Renal cortical epithelial cell (primary cell): ENCODE data around the gene SNU13. TPM values are rescaled to one million over a fixed set of nuclear protein-coding genes. Genes with fewer than 3 reads are reported as not detected.
A peak's percentile ranks its signal among the peaks of the same experiment; 100 is the strongest.
"Not testable (repeated sequence)": the region's sequence is repeated elsewhere in the genome, so short reads cannot be mapped to it uniquely, and the experiment has no call there.

Source experiments
- DNase-seq: peaks from one replicate; pipeline ENCODE4 v3.0.0-alpha.2; 2011; ENCODE audit warnings: low read depth
- total RNA-seq: library from RNA; depleted of rRNA; stranded (reverse); fragments of >200 nt; gene quantifications from 2 replicates; pipeline ENCODE4 v1.2.3, GENCODE V29; 2014

Gene SNU13
- 92.2 and 104 TPM in 2 replicates for total RNA-seq

DNA sequence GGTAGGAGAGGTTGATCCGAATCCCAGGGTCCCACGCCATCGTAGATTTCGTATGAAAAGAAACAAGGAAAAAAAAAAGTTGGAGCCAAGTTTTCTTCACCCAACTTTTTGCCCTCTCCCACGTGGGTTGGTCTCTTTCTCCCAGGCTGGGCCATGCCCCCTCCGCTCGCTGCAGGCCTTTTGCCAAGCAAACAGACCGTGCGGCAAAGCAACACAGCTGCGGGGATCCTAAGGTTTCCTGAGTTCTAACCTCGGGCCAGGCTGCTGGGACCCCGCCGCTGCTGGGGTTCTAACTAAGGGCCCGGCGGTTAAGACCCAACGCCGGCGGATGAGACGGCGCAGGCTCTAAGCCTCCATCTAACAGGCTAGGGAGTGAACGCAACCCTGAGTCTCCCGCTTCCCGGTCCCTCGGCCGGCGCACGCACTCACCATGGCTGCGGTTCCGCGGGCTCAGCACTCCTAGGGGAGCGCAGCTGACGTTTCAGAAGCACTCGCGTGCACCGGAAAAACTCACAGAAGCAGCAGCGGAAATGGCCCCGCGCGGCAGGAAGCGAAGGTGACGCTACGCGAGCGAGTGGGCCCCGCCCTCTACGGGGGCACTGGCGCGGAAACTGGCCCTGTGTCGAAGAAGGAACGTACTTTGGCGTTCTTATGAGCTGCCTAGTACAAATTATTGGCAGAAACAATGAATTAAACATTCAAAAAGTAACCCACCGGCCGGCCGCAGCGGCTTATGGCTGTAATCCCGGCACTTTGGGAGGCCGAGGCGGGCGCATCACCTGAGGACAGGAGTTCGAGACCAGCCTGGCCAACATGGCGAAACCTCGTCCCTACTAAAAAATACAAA is at the start of gene SNU13:
Gene SNU13 (minus strand): TSS at position 503 of the 847 bp plus-strand sequence. CDS start 71 bp downstream, at position 432.
- peak; percentile 77 for DNase-seq

DNA sequence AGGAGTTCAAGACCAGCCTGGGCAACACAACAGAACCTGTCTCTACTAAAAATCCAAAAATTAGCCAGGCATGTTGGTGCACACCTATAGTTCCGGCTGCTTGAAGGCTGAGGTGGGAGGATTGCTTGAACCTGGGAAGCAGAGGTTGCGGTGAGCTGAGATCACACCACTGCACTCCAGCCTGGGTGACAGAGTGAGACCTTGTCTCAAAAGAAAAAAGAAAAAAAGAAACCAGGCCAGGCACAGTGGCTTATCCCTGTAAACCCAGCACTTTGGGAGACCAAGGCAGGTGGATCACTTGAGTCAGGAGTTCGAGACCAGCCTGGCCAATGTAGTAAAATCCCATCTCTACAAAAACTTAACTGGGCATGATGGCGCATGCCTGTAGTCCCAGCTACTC is 44.6 kb upstream of the SNU13 start:
- not testable (repeated sequence) for DNase-seq

DNA sequence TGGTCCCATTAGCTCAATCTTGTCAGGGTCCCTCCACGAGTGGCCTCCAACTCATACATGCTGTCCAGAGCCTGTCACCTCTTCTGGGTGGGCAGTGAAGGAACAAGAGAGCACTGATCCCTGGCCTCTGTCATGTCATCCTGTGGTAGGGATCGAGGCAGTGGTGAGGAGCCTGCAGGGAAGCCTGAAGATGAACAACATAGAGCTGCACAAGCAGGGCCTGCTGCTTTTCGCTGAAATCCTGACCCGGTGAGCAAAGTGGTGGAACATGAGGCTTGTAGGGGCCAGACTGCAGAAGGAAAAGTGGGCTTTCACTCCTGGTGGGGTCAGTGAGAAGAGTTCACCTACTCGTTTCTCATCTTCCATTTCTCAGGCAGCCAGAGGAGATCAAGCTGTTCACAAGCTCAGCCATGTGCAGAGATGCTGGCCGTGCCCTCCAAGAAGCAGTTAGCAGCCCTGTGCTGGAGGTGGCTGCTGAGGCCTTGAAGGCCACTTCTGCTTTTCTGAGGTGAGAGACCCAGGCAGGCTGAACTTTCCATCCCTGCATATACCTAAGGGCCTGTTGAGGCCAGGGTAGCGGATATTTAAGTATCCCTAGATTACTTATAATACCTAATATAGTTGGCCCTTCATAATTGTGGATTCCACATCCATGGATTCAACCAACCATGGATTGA is 43.6 kb upstream of the SNU13 start:
- DNase-seq: no peak

DNA sequence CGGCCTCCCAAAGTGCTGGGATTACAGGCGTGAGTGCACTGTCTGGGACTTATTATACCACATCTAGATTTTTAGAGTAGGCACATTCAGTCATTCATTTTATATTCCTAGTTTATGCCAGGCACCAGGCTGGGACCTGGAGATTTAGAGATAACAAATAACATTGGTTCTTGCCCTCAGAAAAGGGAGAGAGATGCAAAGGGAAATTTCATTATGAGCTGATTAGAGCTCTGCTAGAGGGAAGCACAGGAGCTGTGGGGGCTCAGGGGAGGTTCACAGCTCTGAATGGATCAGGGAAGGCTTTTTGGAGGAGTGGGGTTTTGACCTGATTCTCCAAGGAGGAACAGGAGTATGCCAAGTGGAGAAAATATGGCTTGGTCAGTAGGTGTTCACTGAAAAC is 42.9 kb upstream of the SNU13 start:
- DNase-seq: no peak

DNA sequence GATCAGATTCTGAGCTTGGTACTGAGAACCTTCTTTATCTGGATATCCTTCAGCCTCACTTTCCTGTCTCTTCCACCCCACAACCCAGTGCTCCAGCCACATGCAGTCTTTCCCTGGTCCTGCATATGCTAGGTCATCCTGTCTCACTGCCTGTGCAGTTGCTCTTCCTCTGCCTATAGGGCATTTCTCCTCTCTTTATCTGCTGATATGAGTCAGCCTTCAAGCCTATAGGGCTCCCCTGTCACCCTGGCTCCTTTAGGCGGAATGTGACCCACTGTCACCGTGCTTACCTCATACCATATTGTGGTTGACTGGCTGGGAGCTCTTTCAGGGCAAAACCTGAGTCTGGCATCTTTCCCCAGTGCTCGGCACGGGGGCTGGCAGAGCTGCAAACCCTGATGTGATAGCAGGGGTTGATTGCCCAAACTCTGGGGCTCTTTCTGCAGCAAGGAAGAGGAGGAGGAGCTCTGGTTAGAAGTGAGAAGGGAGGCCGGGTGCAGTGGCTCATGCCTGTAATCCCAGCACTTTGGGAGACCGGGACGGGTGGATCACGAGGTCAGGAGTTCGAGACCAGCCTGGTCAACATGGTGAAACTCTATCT is 36.9 kb upstream of the SNU13 start:
- DNase-seq: no peak

DNA sequence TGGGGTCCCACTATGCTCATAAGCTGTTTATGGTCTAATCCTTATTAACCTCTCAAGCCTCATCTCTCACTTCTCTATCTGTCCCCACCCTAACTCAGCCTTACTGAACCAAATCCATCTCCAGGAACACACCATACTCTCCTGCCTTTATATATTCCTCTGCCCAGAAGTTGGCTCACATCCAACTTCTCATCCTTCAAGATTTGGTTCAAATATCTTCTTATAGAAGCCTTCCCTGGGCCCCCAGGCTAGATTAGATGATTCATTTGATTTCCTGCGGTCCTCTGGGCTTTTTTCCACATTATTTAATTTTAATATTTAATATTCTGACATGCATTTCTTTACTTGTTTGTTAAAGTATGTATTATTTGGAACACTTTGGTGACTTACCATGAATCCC is 33.8 kb upstream of the SNU13 start:
- no peak for DNase-seq

DNA sequence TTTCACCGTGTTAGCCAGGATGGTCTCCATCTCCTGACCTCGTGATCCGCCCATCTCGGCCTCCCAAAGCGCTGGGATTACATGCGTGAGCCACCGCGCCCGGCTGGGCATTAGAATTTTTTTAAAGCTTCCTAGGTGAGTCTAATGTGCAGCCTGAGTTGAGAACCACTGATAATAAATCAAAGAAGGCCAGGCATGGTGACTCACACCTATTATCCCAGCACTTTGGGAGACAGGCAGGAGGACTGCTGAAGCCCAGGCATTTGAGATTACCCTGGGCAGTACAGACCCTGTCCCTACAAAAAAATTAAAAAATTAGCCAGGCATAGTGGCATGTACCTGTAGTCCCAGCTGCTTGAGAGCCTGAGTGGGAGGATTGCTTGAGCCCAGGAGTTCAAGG is 24.3 kb upstream of the SNU13 start:
- peak; percentile 51 for DNase-seq

DNA sequence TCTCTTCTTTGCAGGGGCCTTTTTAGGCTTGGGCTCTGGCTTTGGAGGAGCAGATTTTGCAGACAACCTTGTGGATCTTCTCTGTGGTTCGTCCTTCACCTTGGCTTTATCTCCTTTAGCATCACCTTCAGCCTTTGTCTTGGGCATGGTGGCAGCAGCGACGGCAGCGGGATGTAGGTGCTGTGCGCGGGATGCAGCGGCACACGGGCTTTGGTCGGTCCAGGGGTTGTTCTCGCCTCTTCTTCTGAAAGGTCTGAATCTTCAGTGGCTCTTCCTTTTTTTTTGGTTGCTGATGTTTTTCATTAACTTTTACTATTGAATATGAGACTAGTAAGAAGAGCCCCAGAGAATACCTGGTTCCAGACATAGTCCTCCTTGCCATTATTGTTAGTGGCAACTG is 20.7 kb upstream of the SNU13 start:
- no peak for DNase-seq

DNA sequence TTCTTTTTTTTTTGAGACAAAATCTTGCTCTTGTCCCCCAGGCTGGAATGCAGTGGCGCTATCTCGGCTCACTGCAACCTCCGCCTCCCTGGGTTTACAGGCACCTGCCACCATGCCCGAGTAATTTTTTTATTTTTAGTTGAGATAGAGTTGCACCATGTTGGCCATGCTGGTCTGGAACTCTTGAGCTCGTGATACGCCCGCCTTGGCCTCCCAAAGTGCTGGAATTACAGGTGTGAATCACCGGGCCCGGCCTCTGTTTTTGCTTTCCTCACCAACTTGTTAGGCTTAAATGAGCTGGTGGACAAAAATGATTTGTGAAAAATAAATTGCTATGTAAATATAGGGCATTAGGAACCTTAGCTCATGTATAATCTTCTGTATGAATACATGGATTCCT is 14.1 kb upstream of the SNU13 start:
- no peak for DNase-seq

DNA sequence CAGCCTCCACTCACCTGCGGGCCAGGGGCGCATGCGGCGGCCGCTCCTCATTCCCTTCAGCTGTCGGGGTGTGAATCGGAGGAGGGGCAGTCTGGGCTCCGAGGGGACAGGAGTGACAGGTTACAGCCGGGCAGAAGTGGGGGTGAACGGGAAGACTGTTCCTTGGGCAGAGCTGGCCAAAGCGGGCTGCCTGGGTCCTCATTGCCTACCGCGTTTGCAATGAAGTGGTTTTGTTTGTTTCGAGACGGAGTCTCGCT is 11.4 kb upstream of the SNU13 start:
- no peak for DNase-seq

DNA sequence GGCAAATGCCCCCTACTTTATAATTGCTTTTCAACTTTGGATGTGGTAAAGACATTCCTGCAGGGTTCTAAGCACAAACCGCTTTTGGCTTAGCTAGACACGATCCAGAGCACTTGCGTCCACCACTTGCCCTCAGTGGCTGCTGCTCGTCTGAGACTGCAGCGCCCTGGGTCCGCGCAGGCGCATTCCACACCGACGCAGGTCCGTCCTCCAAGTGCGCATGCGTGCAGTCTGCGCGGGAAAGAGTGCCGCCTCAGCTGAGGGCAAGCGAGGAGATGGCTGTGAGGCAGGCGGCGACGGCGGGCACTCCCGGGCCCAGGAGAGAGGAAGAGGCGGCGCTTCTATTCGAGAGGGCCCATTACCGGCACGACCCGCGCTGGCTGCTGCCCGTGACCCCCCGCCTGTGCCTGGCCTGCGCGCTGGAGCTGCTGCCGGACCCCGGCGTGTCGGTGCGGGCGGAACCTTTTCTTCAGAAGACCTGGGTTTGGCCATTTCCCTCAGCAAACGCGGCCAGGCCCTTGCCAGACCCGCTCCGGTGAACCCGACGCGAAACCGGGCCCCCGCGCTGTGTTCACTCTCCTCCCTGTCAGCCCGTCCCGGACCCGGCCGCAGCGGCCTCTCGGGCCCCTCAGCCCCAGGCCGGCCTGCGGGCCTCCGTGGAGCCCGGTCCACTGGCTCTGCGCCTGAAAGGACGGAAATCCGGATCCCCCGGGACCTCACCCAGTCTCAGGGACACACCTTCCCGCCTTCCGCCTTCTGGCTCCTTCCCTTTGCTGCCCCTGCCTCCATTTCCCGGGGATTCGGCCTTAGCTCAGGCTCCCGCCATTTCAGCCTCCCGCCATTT is 10.8 kb upstream of the SNU13 start, which contains the start of gene MEI1:
Gene MEI1 (plus strand): TSS at position 240 of the 844 bp plus-strand sequence. CDS start 36 bp downstream, at position 276.
- DNase-seq: peak; percentile 52

DNA sequence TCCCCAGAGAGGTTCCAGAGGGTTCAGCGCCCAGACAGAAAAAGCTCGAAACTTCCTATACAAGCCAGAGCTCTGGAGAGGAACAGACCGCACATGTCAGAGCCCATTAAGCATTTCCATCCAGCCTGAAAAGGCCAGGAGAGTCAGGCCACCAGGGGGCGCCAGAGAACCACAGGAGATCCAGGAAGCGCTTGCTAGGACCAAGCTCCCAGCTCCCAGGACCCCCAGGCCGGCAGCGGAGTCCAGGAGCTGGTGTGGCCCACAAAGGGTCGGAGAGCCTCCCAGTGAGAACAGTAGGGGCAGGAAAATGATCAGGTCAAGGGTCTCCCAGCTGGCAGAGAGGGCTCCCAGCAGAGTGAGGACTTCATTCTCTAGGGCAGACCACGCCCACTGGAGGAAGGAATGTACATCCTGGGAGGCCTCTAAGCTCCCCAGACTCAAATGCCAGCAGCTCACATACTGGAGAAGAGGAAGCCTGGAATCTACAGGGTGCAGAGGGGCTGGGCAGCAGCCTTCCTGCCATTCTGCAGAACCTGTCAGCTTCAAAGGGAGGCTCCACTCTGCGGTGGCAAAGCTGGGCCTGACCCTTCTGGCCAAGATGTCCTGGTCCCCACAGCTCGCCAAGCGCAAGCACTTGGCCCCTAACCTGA is 8.6 kb upstream of the SNU13 start:
- peak; percentile 71 for DNase-seq

DNA sequence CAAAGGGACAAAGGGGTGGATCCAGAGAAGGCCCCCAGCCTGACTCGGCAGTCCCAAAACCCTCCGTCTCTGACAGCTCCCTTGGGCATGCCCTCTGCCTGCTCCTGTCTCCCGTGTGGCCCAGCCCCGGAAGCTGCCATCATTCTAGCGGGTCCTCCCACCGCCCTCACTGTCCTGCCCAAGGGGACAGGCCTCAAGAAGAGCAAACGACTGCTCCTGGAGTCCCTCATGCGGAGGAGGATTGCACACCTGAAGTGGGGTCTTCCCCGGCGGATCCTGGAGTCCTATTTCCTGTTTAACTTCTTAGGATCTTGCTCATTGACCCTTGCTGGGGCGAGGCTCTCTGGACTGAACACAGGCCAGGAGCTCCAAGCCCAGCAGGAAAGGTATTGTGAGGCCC is 8.0 kb upstream of the SNU13 start:
- no peak for DNase-seq

DNA sequence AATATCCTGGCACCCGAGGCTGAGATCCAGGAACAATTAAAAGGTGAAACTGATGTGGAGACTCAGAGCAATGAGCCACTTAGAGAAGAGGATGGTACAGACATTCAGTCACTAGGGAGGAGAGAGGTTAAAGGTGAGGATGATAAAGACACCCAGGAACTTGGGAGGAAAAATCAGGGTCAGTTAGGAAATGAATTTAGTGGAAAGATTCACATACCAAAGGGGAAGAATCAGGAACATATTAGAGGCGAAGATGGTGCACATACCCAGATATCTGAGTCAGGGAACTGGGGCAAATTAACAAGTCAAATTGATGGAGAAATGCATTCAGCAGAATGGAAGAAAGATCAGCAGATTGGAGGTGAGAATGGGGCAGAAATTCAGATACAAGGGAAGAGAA is 6.5 kb upstream of the SNU13 start:
- DNase-seq: no peak

DNA sequence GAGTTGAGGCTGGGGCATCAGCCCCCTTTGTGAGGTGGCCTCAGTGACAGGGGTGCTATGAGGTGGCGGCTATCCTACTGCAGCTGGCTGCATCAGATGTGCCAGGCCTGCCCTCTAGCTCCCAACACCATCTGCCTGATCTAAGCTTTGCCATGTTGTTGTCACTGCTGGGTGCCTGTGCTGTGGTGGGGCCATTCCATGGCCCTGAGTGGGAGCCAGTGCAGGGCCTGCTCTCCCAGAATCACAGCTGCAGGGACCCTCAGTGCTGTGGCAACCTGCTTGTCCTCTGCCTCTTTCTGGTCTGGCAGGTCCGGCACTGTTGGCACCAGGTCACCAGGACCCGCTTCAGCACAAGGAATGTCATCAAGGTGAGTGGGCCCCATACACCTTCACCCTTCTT is 1.8 kb upstream of the SNU13 start:
- DNase-seq: no peak

DNA sequence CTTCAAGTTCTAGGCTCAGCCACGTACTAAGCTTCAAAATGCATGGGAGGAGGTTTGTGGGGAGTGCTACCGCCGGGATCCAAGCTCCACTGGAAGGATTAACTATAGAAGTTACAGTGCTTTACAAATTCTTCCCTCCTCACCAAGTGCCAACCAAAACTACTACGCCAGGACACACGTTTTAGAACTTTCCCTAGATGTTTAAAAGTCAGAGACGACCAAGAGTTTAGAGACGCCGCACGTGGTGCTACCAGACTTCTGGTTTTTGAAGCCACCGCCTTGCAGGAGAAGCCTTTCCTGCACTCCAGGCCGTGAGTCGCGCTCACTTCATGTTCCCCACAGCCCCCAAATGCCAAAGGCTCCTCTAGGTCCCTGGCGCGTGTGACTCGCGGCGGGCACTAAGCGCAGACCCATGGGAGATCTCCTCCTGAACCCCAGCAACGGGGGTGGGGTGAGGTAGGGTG is 734 bp downstream of the SNU13 start:
- DNase-seq: no peak

DNA sequence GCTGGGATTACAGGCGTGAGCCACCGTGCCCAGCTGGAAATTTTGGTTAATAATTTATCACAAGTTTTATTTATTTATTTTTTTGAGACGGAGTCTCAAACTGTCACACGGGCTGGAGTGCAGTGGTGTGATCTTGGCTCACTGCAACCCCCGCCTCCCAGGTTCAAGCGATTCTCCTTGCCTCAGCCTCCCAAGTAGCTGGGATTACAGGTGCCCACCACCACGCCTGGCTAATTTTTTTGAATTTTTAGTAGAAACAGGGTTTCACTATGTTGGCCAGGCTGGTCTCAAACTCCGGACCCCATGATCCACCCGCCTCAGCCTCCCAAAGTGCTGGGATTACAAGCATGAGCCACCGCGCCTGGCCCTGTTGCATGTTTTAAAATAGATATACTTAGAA is 1.8 kb downstream of the SNU13 start:
- not testable (repeated sequence) for DNase-seq

DNA sequence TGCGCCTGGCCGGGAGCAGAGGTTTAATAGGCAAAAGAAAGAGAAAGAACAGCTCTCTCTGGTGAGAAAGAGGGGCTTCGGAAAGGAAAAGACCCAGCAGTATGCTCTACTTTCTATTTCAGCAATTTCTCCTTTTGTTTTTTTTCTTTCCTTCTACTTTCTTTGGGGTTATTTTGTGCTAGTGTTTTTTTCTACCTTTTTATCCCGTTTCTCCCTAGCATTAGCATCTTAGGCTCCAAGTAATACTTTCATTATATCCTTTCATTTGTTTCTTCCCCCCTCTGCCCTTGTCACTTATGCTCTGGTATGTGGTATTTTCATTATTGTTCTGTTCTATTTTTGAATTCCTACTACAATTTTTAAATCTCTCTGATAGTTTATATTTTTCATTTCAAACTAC is 4.5 kb downstream of the SNU13 start:
- no peak for DNase-seq

DNA sequence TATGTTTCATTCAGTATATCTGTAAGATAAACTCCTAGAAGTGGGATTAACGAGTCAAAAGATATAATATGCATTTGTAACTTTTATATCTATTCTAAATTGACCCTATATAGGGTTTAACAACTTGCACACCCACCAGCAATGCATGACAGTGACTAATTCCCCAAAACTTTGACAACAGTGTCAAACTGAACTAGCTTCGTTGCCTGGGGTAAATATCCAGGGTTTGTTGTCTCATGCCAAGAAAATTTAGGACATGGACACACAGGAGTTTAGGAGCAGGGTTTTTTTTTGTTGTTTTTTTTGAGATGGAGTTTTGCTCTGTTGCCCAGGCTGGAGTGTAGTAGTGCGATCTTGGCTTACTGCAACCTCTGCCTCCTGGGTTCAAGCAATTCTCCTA is 5.1 kb downstream of the SNU13 start:
- no peak for DNase-seq

DNA sequence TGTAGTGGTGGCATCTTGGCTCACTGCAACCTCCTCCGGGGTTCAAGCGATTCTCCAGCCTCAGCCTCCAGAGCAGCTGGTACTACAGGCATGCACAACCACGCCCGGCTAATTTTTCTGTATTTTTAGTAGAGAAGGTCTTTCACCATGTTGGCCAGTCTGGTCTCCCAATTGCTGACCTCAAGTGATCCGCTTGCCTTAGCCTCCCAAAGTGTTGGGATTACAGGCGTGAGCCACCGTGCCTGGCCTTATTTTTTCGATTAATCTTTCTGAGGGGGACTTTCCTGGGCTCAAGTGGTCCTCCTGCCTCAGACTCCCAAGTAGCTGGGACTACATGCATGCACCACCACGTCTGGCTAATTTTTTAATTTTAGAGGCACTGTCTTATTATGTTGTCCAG is 5.6 kb downstream of the SNU13 start:
- no peak for DNase-seq

DNA sequence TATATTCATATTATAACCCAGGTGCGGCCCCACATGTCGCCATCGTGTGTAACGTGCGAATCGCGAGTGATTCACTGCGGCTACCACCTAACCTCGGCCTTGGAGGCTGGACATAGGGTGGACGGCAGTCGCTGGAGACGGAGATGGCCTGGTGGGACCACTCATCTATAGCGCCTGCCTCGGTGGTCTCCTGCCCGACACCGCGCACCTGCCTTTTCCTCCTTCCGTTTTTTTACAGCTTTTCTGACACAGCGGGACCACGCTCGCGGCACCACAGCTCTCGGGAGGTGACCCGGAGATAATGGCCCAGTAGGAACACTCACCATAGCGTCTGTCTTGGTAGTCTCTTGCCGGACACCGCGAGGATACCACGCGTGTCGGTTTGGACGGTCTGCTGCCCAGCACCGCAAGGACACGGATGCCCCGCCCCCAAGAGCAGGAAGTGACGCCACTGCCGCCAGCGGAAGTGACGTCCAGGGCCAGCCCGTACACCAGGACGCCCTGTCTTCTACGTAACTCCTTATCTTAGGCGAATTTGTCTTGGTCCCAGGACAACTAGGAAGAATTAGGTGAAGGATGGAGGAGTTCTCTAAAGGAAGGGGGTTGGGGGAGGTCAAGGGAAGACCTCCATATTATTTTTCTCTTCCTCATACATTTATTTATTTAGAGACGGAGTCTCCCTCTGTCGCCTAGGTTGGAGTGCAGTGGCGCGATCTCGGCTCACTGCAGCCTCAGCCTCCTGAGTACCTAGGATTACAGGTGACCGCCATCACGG is 6.4 kb downstream of the SNU13 start:
- peak; percentile 72 for DNase-seq
